Cardiac atrium fibroblast (primary cell): Measurements from ENCODE around the gene IGFALS. TPM values are rescaled to one million over a fixed set of nuclear protein-coding genes. Genes with fewer than 3 reads are reported as not detected.

ENCODE experiments used
- total RNA-seq: library from RNA; depleted of rRNA; stranded (reverse); fragments of >200 nt; gene quantifications from 2 replicates; pipeline ENCODE4 v1.2.3, GENCODE V29; 2015

IGFALS gene
- total RNA-seq: not detected in 2 replicates

DNA sequence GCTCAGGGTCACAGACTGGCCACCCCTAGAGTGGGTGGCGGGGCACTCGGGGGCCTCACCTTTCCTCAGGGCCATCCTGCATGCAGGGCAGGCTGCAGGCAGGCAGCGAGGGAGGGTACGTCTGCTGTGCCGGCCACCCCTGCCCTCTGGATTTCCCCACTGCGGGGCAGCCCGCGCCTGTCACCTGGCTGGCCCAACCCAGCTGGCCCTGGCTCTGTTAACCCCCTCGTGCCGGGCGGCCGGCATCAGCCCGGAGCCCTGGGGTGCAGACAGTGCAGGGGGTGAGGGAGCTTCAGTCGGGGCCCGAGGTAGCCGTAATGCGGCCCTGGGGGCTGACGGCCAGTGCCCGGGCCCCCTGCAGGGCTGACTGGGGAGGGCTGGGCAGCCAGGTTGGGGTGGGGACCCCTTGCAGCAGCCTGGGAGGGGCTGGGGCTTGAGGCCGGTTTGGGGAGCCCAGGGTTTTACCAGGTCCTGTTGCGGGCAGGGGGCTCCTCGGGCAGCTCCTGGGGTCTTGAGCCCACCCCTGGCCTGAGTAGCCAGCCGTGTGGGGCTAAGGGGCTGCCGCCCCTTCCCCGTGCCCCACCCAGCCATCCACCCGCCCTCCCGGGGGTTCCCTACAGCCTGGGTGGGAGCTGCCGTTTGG lies at the start of gene IGFALS:
Gene IGFALS (minus strand): TSS at position 128 of the 643 bp plus-strand sequence. CDS start 53 bp downstream, at position 75.

DNA sequence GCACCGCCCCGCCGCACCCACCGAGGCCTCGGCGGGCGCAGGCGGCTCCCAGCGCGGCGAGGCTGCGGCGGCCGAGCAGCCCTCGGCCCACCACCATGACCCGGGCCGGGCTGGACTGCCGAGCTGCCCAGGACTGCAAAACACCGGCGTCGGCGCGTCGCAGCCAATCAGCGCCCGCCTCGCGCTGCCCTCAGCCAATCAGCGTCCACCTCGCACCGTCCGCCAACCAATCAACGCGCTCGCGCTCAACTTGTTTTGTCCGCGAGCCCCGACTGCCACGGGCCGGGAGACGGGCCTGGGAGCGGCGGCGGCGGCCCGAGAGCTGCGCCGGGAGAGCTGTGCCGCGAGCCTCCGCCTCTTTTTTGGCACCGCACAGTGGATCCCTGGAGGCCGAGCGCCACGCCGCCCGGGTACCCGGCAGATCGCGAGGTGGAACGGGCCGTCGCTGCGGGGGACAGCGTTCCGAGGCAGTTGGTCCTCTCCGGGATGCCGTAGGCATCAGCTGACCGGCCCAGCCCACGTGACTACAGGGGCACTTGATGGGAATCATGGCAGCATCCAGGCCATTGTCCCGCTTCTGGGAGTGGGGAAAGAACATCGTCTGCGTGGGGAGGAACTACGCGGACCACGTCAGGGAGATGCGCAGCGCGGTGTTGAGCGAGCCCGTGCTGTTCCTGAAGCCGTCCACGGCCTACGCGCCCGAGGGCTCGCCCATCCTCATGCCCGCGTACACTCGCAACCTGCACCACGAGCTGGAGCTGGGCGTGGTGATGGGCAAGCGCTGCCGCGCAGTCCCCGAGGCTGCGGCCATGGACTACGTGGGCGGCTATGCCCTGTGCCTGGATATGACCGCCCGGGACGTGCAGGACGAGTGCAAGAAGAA lies 33.4 kb upstream of the IGFALS start, which contains the start of the genes FAHD1 and HAGH:
Gene FAHD1 (plus strand): TSS at position 516 of the 883 bp plus-strand sequence. CDS start 33 bp downstream, at position 549.
Gene HAGH (minus strand): TSS at position 135 of the 883 bp plus-strand sequence. CDS start 38 bp downstream, at position 97.

DNA sequence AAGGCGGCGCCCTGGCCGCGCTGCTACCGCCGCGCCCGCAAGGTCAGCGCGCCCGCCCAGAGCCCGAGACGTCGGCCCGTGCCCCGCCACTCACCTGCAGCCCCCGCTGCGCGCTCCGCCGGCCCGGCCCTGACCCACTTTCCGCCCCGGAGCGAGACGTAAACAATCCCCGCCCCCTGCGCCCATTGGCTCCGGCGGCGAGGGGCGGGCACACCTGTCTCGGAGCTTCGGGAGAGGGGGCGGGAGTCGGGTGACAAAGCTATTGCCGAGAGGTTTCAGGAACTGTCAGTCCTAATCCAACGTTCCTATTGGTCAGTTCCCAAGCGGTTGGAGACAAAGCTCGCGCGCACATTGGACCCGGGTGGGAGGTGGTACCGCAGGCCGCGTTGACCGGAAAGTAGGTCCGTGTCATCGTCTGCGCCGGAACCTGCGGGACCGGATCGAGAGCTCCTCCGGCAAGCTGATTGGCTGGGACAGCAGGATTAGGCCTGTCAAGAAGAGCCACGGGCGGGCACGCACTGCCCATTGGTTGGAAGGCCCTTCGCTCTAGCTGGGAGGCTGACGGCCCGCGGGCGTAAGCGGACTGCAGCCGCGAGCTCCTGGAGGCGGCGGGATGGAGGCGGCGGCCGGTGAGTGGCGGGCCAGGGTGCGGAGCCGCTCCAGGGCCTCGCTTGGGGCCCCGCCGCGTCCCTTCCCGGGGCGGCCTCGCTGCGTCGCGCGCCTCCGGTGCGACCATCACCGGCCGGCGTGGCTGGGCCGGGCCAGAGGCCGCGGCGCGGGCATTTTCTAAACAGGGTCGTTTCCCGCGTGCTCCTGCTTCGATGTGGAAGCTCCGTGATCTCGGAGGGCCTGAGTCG lies 10.9 kb downstream of the IGFALS start, which contains the start of the genes NUBP2 and SPSB3:
Gene NUBP2 (plus strand): TSS at position 553 of the 857 bp plus-strand sequence. CDS start 61 bp downstream, at position 614.
Gene SPSB3 (minus strand): TSS at position 164 of the 857 bp plus-strand sequence. CDS start 1,088 bp downstream, outside the sequence.

DNA sequence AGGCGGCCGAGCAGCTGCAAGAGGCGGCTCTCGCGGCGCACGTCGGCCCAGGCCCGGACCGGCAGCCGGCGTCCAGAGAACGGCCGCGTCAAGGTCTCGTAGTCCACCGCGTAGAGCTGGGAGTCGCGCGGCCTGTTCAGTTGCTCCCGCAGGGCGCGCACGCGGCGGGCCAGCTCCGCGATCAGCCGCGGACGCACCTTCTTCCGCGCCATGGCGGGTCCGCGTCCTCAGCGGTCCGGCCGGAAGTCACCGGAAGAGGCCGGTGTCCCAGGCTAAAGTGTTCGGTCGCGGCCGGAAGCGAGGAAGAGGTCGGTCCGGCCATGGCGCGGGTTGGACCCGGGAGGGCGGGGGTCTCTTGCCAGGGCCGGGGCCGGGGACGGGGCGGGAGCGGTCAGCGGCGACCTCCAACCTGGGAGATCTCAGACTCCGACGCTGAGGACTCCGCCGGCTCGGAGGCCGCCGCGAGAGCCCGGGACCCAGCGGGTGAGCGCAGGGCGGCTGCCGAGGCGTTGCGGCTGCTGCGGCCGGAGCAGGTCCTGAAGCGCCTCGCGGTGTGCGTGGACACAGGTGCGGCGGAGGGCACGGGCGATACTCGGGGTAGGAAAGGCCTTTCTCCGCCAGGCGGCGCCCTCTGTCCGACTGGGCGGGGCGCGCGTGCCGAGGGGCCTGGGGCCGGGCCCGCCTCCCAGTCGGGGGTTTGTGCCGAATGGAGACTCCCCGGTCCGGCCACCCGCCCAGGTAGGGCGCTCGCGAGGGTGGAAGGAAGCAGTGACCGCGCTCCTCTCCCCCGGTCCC lies 20.4 kb downstream of the IGFALS start, which contains the start of gene MRPS34:
Gene MRPS34 (minus strand): TSS at position 227 of the 795 bp plus-strand sequence. CDS start 15 bp downstream, at position 212.

DNA sequence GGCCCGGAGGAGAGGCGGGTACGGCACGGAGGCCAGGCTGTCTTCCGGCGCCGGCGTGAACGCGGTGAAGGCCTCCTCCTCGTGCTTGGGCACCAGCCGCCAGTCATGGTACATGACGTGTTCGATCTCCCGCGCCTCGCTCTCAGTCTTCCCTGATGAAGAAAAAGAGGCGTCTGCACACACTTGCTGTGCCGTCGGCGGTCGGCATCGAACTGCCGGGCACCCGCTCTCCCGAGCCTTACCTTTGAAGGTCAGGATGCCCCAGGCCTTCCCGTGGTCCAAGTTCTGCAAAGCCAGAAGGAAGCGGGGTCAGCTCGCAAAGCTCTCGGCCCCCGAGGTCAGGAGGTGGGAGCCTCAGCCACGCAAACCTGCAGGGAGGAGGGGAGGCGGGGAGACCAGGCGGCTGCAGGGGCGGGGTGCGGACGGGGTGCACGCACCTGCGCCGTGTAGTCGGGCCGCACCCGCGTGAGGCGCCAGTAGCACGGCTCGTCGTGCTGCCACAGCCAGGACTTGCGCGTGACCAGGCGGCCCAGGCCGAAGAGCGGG lies 21.1 kb downstream of the IGFALS start, which contains the start of gene EME2:
Gene EME2 (plus strand): TSS at position 449 of the 546 bp plus-strand sequence. CDS start 418 bp downstream, outside the sequence.

DNA sequence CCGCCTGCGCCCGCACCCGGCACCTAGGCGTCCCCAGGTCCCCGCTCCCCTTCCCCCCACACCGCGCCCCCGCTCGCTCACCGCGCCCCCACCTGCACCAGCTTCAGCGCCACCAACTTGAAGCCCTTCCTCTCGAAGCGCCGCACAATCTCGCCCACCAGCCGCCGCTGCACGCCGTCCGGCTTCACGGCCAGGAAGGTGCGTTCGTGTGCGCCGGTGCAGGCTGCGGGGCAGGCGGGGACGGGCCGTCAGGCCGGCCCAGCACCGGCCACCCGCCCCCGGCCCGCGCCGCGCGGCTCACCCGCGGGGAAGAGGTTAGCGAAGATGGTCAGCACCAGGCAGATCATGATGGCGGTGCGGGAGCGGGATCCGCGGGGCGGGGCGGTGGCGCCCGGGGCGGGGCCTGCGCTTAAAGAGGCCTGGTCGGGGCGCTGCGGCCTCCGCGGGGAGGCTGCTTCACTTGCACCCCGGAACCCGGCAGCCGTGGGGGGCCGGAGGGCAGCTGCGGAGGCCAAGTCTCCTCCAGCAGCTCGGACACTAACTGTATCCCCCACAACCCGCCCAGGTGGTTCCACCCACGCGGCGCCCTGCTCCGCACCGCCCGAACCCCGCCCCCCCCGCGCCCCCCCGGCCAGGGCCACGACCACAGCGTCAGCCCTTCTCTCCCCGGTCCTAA lies 22.2 kb downstream of the IGFALS start, which contains the start of gene NME3:
Gene NME3 (minus strand): TSS at position 356 of the 676 bp plus-strand sequence. CDS start 9 bp downstream, at position 347.

Other genes with a start within 250 kb of the IGFALS start
- 9.4 and 12.0 TPM in 2 replicates for gene IFT140, start 181.6 kb downstream of the IGFALS start, total RNA-seq
- 6.7 and 11.2 TPM in 2 replicates for gene CRAMP1, start 181.3 kb downstream of the IGFALS start, total RNA-seq
- gene JPT2, start 115.4 kb downstream of the IGFALS start, total RNA-seq: 35.2 and 51.1 TPM in 2 replicates
- 18.5 and 31.4 TPM in 2 replicates for gene MAPK8IP3, start 87.5 kb downstream of the IGFALS start, total RNA-seq
- gene NME3, start 22.2 kb downstream of the IGFALS start, total RNA-seq: 70.0 and 79.8 TPM in 2 replicates
- 3.1 and 4.5 TPM in 2 replicates for gene EME2, start 20.9 kb downstream of the IGFALS start, total RNA-seq
- 65.7 and 84.4 TPM in 2 replicates for gene MRPS34, start 20.6 kb downstream of the IGFALS start, total RNA-seq
- 30.1 and 36.5 TPM in 2 replicates for gene SPSB3, start 11.1 kb downstream of the IGFALS start, total RNA-seq
- 64.0 and 92.1 TPM in 2 replicates for gene NUBP2, start 10.7 kb downstream of the IGFALS start, total RNA-seq
- 66.8 and 85.2 TPM in 2 replicates for gene HAGH, start 33.1 kb upstream of the IGFALS start, total RNA-seq
- 35.6 and 42.2 TPM in 2 replicates for gene FAHD1, start 33.5 kb upstream of the IGFALS start, total RNA-seq
- 0.18 TPM in 1 of 2 replicates, not detected in the other for gene MEIOB, start 78.5 kb upstream of the IGFALS start, total RNA-seq
- not detected in 2 replicates for gene HS3ST6, start 124.7 kb upstream of the IGFALS start, total RNA-seq
- 11.8 and 13.7 TPM in 2 replicates for gene MSRB1, start 149.5 kb upstream of the IGFALS start, total RNA-seq
- gene RPL3L, start 161.0 kb upstream of the IGFALS start, total RNA-seq: not detected in 2 replicates
- 216 and 235 TPM in 2 replicates for gene NDUFB10, start 165.8 kb upstream of the IGFALS start, total RNA-seq
- gene RPS2, start 171.1 kb upstream of the IGFALS start, total RNA-seq: 2,750 and 3,500 TPM in 2 replicates
- gene RNF151, start 173.2 kb upstream of the IGFALS start, total RNA-seq: not detected in 2 replicates
- 45.9 and 50.2 TPM in 2 replicates for gene TBL3, start 178.3 kb upstream of the IGFALS start, total RNA-seq
- gene NOXO1, start 187.8 kb upstream of the IGFALS start, total RNA-seq: 0.32 TPM in 1 of 2 replicates, not detected in the other
- gene GFER, start 190.5 kb upstream of the IGFALS start, total RNA-seq: 16.2 and 45.2 TPM in 2 replicates
- 5.2 and 6.6 TPM in 2 replicates for gene SYNGR3, start 196.3 kb upstream of the IGFALS start, total RNA-seq
- gene ZNF598, start 216.1 kb upstream of the IGFALS start, total RNA-seq: 29.2 and 39.2 TPM in 2 replicates
- 1.6 TPM in 1 of 2 replicates, not detected in the other for gene NPW, start 226.1 kb upstream of the IGFALS start, total RNA-seq
- gene NHERF2, start 233.2 kb upstream of the IGFALS start, total RNA-seq: 116 and 122 TPM in 2 replicates